EH (cell line): ENCODE data around the gene TEX36.
A peak's percentile ranks its signal among the peaks of the same experiment; 100 is the strongest.
"Not testable (repeated sequence)": the region's sequence is repeated elsewhere in the genome, so short reads cannot be mapped to it uniquely, and the experiment has no call there.

ENCODE experiments used
- DNase-seq: peaks from one replicate; pipeline ENCODE4 v3.0.0-alpha.2; 2015; ENCODE audit warnings: low read depth

The TEX36 gene

DNA sequence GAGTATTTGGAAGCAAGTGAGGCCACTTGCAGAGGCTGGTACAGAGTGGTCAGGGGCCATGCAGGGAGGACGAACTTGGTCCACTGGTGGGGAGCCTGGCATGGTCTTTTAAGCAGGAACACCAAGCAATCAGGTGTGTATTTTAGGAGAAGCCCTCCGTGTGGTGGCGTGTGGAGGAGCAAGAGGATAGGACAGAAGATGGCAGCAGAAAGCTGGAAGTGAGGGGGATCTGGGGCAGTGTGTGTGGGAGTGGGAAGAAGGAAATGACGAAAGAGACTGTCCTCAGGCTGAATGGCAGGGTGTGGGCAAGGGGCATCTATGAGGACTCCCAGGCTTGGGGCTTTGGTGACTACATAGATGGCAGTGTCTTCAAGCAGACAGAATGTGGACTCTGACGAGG lies 51.2 kb downstream of the TEX36 start:
- DNase-seq, result no peak

DNA sequence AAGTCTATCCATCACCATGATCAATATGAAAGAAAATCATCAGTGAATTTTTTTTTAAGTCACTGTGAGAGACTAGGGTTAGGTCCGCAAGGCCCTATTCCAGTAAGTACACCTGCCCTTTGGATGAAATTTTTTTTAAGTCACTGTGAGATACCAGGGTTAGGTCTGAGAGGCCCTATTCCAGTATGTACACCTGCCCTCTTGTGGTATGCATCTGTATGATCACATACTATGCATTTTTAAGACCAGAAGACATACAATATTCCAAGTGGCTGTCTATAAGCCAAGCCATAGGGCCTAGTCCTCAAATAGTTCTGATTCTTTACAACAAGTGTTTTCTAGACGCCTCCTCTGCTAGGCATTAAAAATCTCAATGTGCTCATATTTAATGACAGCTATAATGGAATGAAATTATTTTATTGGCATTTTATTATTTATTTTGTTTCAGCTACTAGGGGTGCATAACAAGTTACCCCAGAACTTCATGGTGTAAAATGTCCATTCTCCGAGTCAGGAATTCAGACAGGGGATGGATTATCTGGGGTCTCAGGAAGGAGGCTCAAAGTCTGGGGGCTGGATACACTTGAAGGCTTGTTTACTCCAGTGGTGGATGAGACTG lies 53.1 kb downstream of the TEX36 start:
- DNase-seq, result peak; percentile 32

GRCh38 chr10:125628104-125629049 lies 54.6 kb downstream of the TEX36 start:
- DNase-seq, result no peak

DNA sequence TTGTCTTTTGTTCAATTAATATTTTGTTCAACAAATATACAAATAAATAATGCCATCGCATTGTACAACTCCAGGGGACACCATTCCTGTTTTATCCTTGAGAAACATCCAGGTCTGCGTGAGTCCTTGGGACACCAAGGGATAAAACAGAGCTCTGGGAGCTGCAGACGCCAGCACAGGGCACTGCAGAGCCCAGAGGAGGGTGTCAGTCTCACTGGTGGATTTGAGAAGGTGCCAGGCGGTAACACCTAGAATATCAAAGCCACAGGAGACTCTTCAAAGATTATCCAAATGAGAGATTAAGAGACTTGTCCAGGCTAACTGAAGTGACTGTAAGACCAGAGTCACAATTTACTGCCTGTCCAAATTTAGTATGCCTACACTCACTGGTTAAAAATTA lies 55.3 kb downstream of the TEX36 start:
- DNase-seq, result no peak

DNA sequence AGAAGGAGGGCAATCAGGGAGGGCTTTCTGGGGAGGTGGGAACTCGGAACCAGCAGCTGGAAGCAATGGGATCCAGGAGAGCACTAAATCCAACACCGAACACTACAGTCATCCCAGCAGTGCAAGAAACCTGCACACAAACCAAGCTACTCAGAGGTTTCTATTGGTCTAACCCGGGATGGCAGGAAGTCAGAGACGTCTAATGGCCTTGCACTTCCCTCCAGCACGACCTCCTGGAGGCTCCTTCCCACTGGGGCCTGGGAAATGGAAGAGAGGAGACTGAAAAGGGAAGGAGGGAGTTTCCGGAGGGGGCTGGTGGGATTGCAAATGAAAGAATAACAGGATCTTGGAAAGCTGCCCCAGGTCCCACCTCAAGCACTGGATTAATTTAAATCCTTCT lies 56.3 kb downstream of the TEX36 start:
- DNase-seq, result no peak

DNA sequence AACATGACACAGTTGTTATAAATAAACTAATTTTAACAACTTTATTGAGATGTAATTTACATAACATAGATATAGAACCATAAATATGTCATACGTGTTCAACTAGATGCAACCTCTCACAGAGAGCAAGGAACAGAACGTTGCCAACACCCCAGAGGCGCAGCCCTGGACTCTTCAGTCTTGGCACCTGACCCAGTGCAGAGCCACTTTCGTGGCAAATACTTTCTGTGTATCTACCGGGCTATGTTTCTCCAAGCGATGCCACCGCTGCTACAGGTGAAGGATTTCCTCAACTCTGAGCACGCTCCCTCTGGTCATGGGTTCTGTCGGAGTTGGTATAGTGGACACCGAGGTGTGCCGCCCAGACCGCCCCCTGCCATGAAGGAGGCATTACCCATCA lies 57.4 kb downstream of the TEX36 start:
- no peak for DNase-seq

DNA sequence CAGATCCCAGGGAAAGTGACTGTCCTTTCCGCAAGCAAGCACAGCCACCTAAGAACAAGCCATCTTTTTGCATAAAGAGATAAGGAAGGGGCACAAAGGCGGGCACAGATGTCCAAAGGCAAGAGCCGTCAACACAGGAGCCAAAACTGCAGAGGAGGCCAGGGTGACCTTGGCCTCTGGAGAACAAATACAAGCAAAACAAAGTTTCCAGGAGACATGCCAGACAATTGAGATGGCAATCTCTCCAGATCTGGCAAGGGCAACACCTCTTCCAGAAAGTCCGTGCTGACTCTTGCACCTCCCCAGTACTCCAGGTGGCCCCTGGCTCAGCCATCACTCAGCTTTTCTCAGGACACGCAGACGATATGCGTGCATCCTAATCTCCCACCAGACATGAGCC lies 58.2 kb downstream of the TEX36 start:
- no peak for DNase-seq

- DNase-seq, result no peak
Observed at GRCh38 chr10:125621052-125621451, 61.9 kb downstream of the TEX36 start.

- DNase-seq, result no peak
Observed at GRCh38 chr10:125620401-125620800, 62.6 kb downstream of the TEX36 start.

DNA sequence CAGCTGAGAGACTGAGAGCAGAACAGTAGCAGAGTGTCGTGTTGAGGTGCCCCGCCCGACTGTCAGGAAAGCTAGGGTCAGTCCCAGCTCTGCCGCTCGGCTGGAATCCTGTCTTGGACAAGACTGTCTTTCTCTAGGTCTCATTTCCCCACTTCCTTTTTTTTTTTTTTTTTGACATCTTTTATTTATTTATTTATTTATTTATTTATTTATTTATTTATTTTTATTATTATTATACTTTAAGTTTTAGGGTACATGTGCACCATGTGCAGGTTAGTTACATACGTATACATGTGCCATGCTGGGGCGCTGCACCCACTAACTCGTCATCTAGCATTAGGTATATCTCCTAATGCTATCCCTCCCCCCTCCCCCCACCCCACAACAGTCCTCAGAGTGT lies 69.9 kb downstream of the TEX36 start:
- not testable (repeated sequence) for DNase-seq

DNA sequence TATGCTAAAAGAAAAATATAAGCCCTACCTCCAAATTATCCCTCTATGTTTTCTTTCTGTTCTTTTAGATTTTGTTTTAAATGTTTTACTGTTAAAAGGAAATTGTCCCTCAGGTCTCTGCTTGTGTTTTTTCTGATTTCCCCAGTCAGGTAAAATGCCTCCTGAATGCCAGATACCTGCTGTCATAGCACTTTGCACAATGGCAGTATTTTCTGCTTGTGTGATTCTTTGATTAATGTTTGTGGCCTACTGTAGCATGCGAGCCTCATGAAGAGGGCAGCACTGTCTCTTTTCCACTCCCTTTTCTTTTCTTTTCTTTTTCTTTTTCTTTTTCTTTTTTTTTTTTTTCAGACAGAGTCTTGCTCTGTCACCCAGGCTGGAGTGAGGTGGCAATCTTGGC lies 71.2 kb downstream of the TEX36 start:
- DNase-seq, result no peak

DNA sequence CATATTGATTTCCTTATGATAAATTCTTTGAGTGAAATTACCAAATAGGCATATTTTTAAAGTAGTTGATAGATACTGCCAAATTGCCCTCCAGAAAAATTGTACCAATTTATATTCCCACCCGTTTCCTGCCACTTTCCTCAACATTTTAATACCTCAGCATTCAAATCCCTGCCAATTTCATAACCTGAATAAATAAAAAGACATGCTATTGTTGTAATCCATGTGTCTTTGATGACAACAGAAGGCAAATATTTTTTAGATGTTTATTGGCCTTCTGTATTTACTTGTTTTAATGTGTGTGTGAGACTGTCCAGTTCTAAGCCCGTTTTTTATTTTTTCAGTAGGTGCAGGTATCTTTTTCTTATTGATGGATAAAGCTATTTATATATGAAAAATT lies 71.7 kb downstream of the TEX36 start:
- no peak for DNase-seq

- no peak for DNase-seq
Observed at GRCh38 chr10:125609859-125610258, 73.1 kb downstream of the TEX36 start.

GRCh38 chr10:125608474-125608873 lies 74.5 kb downstream of the TEX36 start:
- no peak for DNase-seq

- DNase-seq, result no peak
Observed at GRCh38 chr10:125607689-125608290, 75.2 kb downstream of the TEX36 start.

DNA sequence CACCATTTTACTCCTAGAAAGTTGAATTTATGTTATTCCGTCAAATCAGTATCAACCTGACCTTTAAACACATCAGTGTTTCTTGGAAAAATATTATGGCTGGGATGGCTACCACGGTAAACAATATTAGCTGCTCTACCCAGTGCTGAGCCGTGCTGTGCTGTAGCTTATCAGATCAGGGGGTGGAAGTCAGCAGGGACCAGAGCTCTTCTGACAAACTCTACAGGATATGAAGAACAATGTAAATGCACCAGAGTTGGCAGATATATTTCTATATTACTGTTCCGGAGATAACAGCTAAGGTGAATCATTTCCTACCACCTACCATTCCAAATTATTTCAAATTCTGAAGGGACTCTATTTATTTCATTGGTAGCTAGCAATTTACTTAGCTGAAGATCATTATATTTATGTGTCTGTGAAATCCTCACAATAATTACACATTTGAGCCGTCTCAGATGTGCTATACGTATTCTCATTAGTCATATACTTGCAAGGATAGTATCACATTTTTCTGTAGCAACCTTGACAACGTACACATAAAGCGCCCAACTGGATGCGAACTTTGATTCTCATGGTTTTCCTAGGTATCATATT lies 76.5 kb downstream of the TEX36 start:
- DNase-seq, result no peak
